SK-N-SH (cell line): ENCODE measurements around the gene KRTAP10-2. TPM values are rescaled to one million over a fixed set of nuclear protein-coding genes. Genes with fewer than 3 reads are reported as not detected.

Experiments
- CTCF ChIA-PET: fragments of 300-600, 350-600 bp; formaldehyde crosslinking; extraction: SDS; loops from one replicate; lab custom pipeline; 2021; lab: Yijun Ruan, JAX
- POLR2A ChIA-PET: fragments of 350-600 bp; sonication (Branson Sonifier 250); formaldehyde crosslinking; extraction: SDS; loops from one replicate; lab custom pipeline; 2020; ENCODE audit warnings: antibody characterized with exemption, inconsistent platforms; lab: Yijun Ruan, JAX
- DNase-seq: peaks from one replicate; pipeline ENCODE4 v3.0.0; 2012
- H2AFZ ChIP-seq: fragments of 200-600 bp; sonication (generic); 2 replicates; pipeline ENCODE4 v1.8.1; 2016; ENCODE audit warnings: antibody characterized with exemption, mild to moderate bottlenecking, low read depth
- H3F3A ChIP-seq: fragments of 200-600 bp; sonication (generic); replicated peaks from 2 replicates; pipeline ENCODE3; 2016; ENCODE audit warnings: antibody characterized with exemption, mild to moderate bottlenecking; ENCODE audit not compliant: insufficient read depth
- H3K27ac ChIP-seq, 2 experiments: fragments of 200-500 bp in 1 of 2; fragments of 200-600 bp in 1 of 2; sonication (Bioruptor generic) in 1 of 2; sonication (generic), shearing (Covaris generic) in 1 of 2; 2 replicates each; pipeline versions ENCODE4 v1.5.1 to v1.6.1; 2014 to 2016; ENCODE audit warnings: low read depth in 2 of 2, inconsistent platforms in 1 of 2, low read length in 1 of 2, mild to moderate bottlenecking in 1 of 2, mixed read lengths in 1 of 2
- H3K27me3 ChIP-seq: fragments of 200-600 bp; sonication (generic), shearing (Covaris generic); 2 replicates; pipeline ENCODE4 v1.6.1; 2016; ENCODE audit warnings: mixed run types; ENCODE audit not compliant: insufficient read depth
- H3K36me3 ChIP-seq, 2 experiments: fragments of 200-500 bp in 1 of 2; fragments of 200-600 bp in 1 of 2; sonication (Bioruptor generic) in 1 of 2; sonication (generic) in 1 of 2; replicated peaks in 1 of 2; 2 replicates each; pipeline versions ENCODE3 to v1.5.1; 2014 to 2016; ENCODE audit warnings: low read length in 1 of 2, mild to moderate bottlenecking in 1 of 2; ENCODE audit not compliant: insufficient read depth in 2 of 2, control insufficient read depth in 1 of 2
- H3K4me1 ChIP-seq, 2 experiments: fragments of 200-500 bp in 1 of 2; fragments of 200-600 bp in 1 of 2; sonication (Bioruptor generic) in 1 of 2; sonication (generic), shearing (Covaris generic) in 1 of 2; 2 replicates each; pipeline versions ENCODE4 v1.5.1 to v1.6.1; 2014 to 2016; ENCODE audit warnings: low read depth in 1 of 2, low read length in 1 of 2, mixed run types in 1 of 2; ENCODE audit not compliant: insufficient read depth in 2 of 2, control insufficient read depth in 1 of 2
- H3K4me2 ChIP-seq: fragments of 200-600 bp; sonication (generic), shearing (Covaris generic); 2 replicates; pipeline ENCODE4 v1.6.1; 2017; ENCODE audit warnings: mixed run types
- H3K4me3 ChIP-seq, 2 experiments: fragments of 200-500 bp in 1 of 2; fragments of 200-600 bp in 1 of 2; sonication (Bioruptor generic) in 1 of 2; sonication (generic), shearing (Covaris generic) in 1 of 2; 2 replicates each; pipeline versions ENCODE4 v1.5.1 to v1.8.1; 2014 to 2016; ENCODE audit warnings: low read depth in 2 of 2, inconsistent platforms in 1 of 2, low read length in 1 of 2, mild to moderate bottlenecking in 1 of 2, mixed read lengths in 1 of 2, moderate library complexity in 1 of 2
- H3K79me2 ChIP-seq: fragments of 200-600 bp; sonication (generic); 2 replicates; pipeline ENCODE4 v1.8.1; 2017; ENCODE audit warnings: mild to moderate bottlenecking; ENCODE audit not compliant: insufficient read depth
- H3K9ac ChIP-seq: fragments of 200-600 bp; sonication (generic); 2 replicates; pipeline ENCODE4 v1.6.1; 2017; ENCODE audit warnings: mixed run types
- H3K9me2 ChIP-seq: fragments of 200-600 bp; sonication (generic); 2 replicates; pipeline ENCODE4 v1.6.1; 2017; ENCODE audit warnings: mixed run types
- H3K9me3 ChIP-seq: fragments of 200-600 bp; sonication (generic); 2 replicates; pipeline ENCODE4 v1.6.1; 2017; ENCODE audit warnings: mixed run types, mild to moderate bottlenecking, moderate library complexity
- H4K20me1 ChIP-seq: fragments of 200-600 bp; sonication (generic); 2 replicates; pipeline ENCODE4 v1.6.1; 2017; ENCODE audit warnings: mild to moderate bottlenecking, mixed run types; ENCODE audit not compliant: insufficient read depth
- ELF1 ChIP-seq: IDR thresholded peaks from 2 replicates; pipeline ENCODE4 v1.4.0; 2012
- EP300 ChIP-seq, 2 experiments: IDR thresholded peaks; 2 replicates each; pipeline versions ENCODE4 v1.4.0 to v1.6.1; 2012; ENCODE audit warnings: borderline replicate concordance in 1 of 2, low read depth in 1 of 2, low read length in 1 of 2
- EZH2phosphoT487 ChIP-seq: fragments of 200-600 bp; sonication (generic); IDR thresholded peaks from 2 replicates; pipeline ENCODE4 v1.6.1; 2017; ENCODE audit warnings: low read depth, mixed run types, mild to moderate bottlenecking, antibody characterized with exemption, moderate library complexity, borderline replicate concordance
- FOSL2 ChIP-seq: IDR thresholded peaks from 2 replicates; pipeline ENCODE4 v1.4.0; 2012; ENCODE audit warnings: low read depth, mild to moderate bottlenecking, moderate library complexity, borderline replicate concordance
- FOXJ3 ChIP-seq: sonication (generic); formaldehyde crosslinking; IDR thresholded peaks from 2 replicates; pipeline ENCODE4 v1.5.1; 2020; ENCODE audit warnings: mild to moderate bottlenecking, missing genetic modification reagents
- GATA2 ChIP-seq: sonication (generic); formaldehyde crosslinking; IDR thresholded peaks from 2 replicates; pipeline ENCODE4 v1.5.0; 2020; ENCODE audit warnings: mild to moderate bottlenecking, missing genetic modification reagents
- JUND ChIP-seq: IDR thresholded peaks from 2 replicates; pipeline ENCODE4 v1.4.0; 2012
- MEF2A ChIP-seq: IDR thresholded peaks from 2 replicates; pipeline ENCODE4 v1.4.0; 2012; ENCODE audit warnings: low read depth, borderline replicate concordance
- MXI1 ChIP-seq: IDR thresholded peaks from 2 replicates; pipeline ENCODE4 v1.6.1; 2012; ENCODE audit warnings: mild to moderate bottlenecking, low read depth, low read length, improper control_type of control experiment
- NFIC ChIP-seq: IDR thresholded peaks from 2 replicates; pipeline ENCODE4 v1.4.0; 2012; ENCODE audit warnings: borderline replicate concordance
- NRF1 ChIP-seq: IDR thresholded peaks from 2 replicates; pipeline ENCODE4 v1.6.1; 2012; ENCODE audit warnings: low read depth, mild to moderate bottlenecking, low read length
- RAD21 ChIP-seq: IDR thresholded peaks from 2 replicates; pipeline ENCODE4 v1.6.1; 2012; ENCODE audit warnings: mild to moderate bottlenecking, low read length
- RCOR1 ChIP-seq: fragments of 150-350 bp; IDR thresholded peaks from 2 replicates; pipeline ENCODE4 v1.6.1; 2017; ENCODE audit warnings: antibody characterized with exemption, low read length
- REST ChIP-seq: IDR thresholded peaks from 2 replicates; pipeline ENCODE4 v1.6.1; 2012; ENCODE audit warnings: mild to moderate bottlenecking, low read depth, low read length, moderate library complexity
- RFX5 ChIP-seq: IDR thresholded peaks from 2 replicates; pipeline ENCODE4 v1.6.1; 2012; ENCODE audit warnings: mild to moderate bottlenecking, improper control_type of control experiment, low read length
- RXRA ChIP-seq: IDR thresholded peaks from 2 replicates; pipeline ENCODE4 v1.4.0; 2012; ENCODE audit warnings: low read depth, mild to moderate bottlenecking, borderline replicate concordance
- SIN3A ChIP-seq: IDR thresholded peaks from 2 replicates; pipeline ENCODE4 v1.6.1; 2012; ENCODE audit warnings: low read depth, mild to moderate bottlenecking, low read length, moderate library complexity, borderline replicate concordance
- TEAD4 ChIP-seq: IDR thresholded peaks from 2 replicates; pipeline ENCODE4 v1.4.0; 2012; ENCODE audit warnings: mild to moderate bottlenecking, borderline replicate concordance; ENCODE audit not compliant: insufficient read depth
- USF2 ChIP-seq: fragments of 150-350 bp; IDR thresholded peaks from 2 replicates; pipeline ENCODE4 v1.6.1; 2017; ENCODE audit warnings: antibody characterized with exemption, low read length, low read depth, borderline replicate concordance
- YY1 ChIP-seq: IDR thresholded peaks from 2 replicates; pipeline ENCODE4 v1.4.0; 2012; ENCODE audit warnings: low read depth, mild to moderate bottlenecking
- WGBS: methylation state at CpG from one replicate; pipeline ENCODE4 v1.1.6; 2017; ENCODE audit warnings: low lambda C conversion rate; 5-methylcytosine and 5-hydroxymethylcytosine counted together
- polyA plus RNA-seq, 3 experiments: library from polyadenylated mRNA; depleted of rRNA; stranded (reverse); fragments of >200 nt; gene quantifications; 2 replicates each; pipeline ENCODE4 v1.2.3, GENCODE V29; 2012

The KRTAP10-2 gene
- polyA plus RNA-seq, 1 of the 3 experiments (the other 2 are of a cell fraction) = not detected

- TF ChIP-seq EP300 (IDR thresholded peaks at IDR 0.05; ENCODE audit: borderline replicate concordance in 1 of 2, low read depth in 1 of 2, low read length in 1 of 2) = no peak
- no peak for TF ChIP-seq FOXJ3 (CRISPR knock-in tag)
- no peak for TF ChIP-seq FOSL2
Observed at GRCh38 chr21:44539991-44540666, 11.2 kb downstream of the KRTAP10-2 start, which contains the start of gene KRTAP10-1 (continued).

- Histone ChIP-seq H3K4me1 (no peaks in the 10 kb centered on the region), H3K79me2 (no peaks in the 10 kb centered on the region), H3K9ac (no peak overlapping the region), H4K20me1 (no peaks in the 10 kb centered on the region), H3K9me3 (no peaks in the 10 kb centered on the region), H3K36me3 (no peaks in the 10 kb centered on the region), H3K27me3 (peaks cover 17% of the 10 kb centered on the region; the same call in 1 of the 2 replicates), H3K9me2 (no peaks in the 10 kb centered on the region), H3K4me2 (no peak overlapping the region), H3F3A (no peaks in the 10 kb centered on the region), H3K4me3 (no peak overlapping the region), H2AFZ (no peak overlapping the region)
- ChIA-PET CTCF (no interaction called here), POLR2A (no interaction called here)
- DNase-seq = no peak
- no peak for TF ChIP-seq GATA2 (CRISPR knock-in tag)
- no peak for TF ChIP-seq RFX5
- no peak for TF ChIP-seq EZH2phosphoT487
- TF ChIP-seq YY1 = no peak
- TF ChIP-seq MXI1 = no peak
- no peak for TF ChIP-seq FOXJ3 (CRISPR knock-in tag)
- no peak for TF ChIP-seq FOSL2
- no peak for TF ChIP-seq JUND
- TF ChIP-seq EP300 (IDR thresholded peaks at IDR 0.05; ENCODE audit: borderline replicate concordance in 1 of 2, low read depth in 1 of 2, low read length in 1 of 2) = no peak
- no peak for TF ChIP-seq NRF1
- no peak for TF ChIP-seq RXRA
- no peak for TF ChIP-seq ELF1
- TF ChIP-seq TEAD4 = no peak
- no peak for TF ChIP-seq RCOR1
- TF ChIP-seq MEF2A = no peak
- TF ChIP-seq NFIC = no peak
- no peak for TF ChIP-seq USF2
- no peak for TF ChIP-seq RAD21
- TF ChIP-seq REST = no peak
- no peak for TF ChIP-seq SIN3A
- TF ChIP-seq, all 33 proteins: peak for 0
- WGBS = 13% methylated on average over 4 of the region's 14 CpGs
- no peak overlapping the region for H3K27ac ChIP-seq
Observed at GRCh38 chr21:44539046-44539445, 12.3 kb downstream of the KRTAP10-2 start.
